Dermis microvascular lymphatic vessel endothelial cell (primary cell): Measurements from ENCODE around the gene LIF. TPM values are rescaled to one million over a fixed set of nuclear protein-coding genes. Genes with fewer than 3 reads are reported as not detected.

Experiments
- DNase-seq, 2 donors: peaks; one replicate each; pipeline versions ENCODE4 v3.0.0 to v3.0.0-alpha.2; 2010; ENCODE audit warnings: low read depth in 2 of 2
- total RNA-seq: library from RNA; depleted of rRNA; stranded (reverse); fragments of >200 nt; gene quantifications from 2 replicates; pipeline ENCODE4 v1.2.1, GENCODE V29; 2014

The LIF gene
- total RNA-seq, 1 donor from 2014 or later, result 0.26 TPM

DNA sequence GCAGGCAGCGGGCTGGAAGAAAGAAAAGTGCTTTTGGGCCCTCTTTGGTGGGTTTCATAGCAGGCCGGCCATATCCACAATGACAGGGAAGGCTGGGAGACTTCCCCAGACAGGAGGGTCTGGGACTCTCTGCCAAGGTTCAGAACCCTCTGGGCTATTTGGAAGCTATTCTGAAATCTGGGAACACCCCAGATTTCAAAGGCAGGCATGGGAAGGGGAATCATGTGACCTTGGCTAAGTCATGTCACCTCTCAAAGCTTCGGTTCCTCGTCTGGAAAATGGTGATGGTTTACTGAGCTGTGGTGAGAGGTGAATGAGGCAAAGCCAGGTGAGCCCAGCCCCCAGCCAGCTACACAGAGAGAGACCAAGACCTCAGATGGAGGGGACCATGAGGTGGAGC is 38.1 kb upstream of the LIF start:
- DNase-seq, result no peak

DNA sequence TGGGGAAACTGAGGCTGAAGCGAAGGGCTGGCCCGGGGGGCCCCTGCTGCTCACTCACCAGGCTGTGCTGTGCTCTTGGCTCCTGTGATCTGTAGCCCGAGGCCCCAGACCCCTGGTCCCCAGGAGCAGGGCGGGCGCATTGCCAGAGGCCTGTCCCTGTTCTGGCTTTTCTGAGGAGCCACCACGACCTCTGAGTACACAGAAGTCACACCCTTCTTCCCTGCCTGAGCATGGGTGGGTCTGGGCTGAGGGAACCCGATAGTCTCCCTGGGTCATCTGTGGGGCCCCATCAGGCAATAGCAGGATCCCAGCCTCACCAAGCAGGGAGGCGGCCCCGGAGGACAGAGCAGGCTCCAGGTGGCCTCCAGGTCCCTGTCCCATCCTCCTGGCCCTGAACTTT is 37.6 kb upstream of the LIF start:
- DNase-seq, result no peak

DNA sequence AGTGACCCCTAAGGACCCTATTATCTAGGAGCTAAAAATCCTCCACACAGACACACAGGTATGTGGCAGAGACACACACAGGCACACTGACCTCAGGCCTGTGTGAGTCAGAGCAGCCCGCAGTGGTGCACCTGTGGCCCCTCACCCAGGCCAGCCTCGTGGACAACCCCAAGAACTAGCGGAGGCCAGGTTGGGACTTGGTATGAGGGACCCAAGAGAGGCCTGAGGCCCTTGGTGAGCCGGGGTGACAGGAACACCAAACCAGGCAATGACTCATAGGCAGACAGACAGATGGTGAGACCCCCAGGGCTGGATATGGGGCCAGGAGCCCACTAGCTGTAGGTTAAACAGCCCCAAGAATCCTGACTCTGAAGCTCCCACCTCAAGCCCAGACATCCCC is 36.8 kb upstream of the LIF start:
- no peak for DNase-seq

DNA sequence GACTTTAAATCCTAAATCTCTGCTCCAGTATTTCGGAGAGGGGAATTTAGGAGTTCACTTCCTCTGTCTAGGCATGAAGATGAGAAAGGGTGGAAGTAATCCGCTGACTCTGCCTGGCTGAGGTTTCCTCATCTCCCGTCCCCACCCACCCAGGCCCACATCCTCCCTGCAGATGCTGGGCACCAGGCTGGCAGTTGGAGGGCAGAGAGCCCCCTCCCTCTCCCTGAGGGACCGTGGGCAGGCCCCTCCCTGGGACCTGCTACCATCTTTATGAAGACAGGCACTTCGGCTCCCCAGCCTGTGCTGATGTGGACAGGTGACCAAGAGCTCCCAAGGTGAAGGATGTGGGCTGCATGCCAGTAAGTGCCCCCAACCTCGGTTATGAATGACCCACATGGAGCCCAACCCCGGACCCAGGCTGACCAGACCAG is 36.1 kb upstream of the LIF start:
- no peak for DNase-seq

DNA sequence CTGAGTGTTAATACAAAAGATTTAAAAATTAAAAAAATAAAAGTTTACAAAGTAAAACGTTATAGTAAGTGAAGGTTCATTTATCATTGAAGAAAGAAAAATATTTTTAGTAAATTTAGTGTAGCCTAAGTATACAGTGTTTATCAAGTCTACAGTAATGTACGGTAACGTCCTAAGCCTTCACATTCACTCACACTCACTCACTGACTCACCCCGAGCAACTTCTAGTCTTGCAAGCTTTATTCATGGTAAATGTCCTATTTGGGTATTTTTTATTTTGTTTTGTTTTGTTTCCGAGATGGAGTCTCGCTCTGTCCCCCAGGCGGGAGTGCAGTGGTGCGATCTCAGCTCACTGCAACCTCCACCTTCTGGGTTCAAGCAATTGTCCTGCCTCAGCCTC is 33.9 kb upstream of the LIF start:
- DNase-seq, result no peak

DNA sequence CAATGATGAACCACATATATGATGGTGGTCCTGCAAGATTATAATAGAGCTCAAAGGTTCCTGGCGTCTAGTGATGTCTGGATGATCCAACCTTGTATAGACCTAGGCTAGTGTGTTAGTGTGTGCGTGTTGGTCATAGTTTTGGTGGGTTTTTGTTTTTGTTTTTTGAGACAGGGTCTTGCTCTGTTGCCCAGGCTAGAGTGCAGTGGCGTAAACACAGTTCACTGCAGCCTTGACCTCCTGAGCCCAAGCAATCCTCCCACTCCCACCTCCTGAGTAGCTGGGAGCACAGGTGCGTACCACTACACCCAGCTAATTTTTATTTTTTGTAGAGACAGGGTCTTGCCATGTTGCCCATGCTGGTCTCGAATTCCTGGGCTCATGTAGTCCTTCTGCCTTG is 33.4 kb upstream of the LIF start:
- no peak for DNase-seq

DNA sequence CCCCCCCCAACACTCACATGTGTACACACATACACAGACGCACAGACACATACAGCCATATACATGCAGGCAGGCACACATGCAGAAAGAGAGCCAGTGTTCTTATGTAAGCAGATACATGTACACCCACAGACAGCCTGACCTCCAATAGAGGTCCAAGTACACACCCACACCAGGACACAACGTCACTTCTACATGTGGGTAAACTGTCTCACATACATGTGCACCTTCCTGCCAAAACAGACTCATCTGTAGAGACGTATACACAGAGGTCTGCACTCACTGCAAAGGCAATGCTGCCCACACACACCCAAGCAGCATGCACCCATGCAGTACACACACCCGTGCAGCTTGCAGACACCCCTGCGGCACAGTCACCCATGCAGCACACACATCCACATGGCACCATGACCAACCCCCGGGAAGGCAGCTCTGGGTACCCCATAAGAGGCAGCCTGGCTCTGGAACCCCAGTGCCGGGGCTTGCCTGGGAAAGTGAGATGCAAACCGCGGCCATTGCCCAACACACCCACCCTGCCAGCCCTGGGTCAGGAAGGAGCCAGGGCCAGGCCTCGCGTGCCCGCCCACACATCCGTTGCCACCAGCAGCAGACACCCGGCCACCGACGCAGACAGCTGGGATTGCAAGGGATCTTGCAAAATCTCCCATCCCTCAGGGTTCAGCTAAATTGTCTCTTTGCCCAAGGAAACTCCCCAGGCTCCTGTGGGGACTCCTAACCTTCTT is 32.7 kb upstream of the LIF start:
- no peak for DNase-seq

DNA sequence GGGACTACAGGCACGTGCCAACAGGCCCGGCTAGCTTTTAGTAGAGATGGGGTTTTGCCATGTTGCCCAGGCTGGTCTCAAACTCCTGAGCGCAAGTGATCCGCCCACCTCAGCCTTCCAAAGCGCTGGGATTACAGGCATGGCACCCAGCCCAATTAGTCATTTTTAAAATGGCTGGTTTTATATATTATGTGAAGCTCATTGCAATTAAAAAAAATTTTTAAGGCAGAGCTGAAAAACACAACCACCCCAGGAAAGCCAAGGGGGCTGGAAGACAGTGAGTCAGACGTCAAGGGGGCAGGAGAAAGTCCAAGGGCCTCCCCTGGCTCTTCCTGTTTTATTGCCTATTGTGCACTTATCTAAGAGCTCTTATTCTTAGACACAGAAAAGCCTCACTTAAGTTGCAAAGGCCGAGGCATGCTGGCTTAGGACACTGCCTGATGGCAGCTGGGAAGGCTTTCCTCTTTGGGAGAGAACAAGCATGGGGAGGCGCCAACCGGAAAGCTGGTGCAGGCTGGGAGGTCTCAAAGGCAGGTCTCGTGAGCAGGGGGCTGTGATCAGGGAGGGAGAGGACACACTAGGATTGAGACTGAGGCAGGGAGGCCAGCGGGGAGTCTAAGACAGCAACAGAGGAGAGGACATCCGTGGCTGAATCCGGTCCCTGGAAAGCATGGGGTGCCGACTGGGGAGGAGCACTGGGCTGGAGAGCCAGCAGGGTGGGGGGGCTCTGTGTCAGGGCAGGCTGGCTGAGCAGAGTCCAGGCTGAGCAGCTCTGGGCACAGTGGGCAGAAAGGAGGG is 31.2 kb upstream of the LIF start:
- DNase-seq, result peak in 1 of 2 donors; percentile 67

DNA sequence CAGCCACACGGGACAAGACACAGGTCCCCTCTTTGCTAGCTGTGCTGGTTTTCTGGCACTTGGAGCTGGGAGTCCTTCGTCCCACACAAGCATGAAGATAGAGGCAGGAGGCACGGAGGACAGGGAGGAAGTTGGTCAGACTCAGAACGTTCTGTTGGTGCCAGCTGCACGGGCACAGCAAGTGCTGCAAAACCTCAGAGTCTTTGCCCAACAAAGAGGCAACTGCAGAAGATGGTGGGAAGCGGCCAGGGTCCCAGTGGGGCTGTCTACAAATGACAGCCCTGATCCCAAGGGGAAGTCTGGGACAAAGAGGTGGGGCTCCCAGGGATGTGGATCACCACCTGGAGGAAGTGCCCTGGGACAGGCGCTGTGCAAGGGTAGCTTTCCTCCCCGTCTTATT is 29.5 kb upstream of the LIF start:
- DNase-seq, result no peak

DNA sequence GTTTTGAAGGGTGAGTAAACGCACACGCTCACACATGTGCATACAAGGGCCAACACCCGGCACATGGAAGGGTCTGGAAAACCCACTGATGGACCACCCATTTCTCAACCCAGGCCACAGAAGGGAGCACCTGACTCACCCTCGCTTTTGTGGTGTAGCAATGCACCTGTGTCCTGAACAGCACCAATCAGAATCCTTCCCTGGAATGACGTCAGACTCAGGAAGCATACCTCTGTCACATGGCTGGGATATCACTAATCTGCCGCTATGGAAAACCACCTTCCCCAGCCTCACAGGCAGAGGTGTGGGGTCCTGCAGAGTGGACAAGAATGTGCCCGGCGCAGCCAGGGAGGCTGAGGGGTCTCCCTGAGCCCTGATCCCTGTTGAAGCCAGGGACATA is 29.1 kb upstream of the LIF start:
- no peak for DNase-seq

DNA sequence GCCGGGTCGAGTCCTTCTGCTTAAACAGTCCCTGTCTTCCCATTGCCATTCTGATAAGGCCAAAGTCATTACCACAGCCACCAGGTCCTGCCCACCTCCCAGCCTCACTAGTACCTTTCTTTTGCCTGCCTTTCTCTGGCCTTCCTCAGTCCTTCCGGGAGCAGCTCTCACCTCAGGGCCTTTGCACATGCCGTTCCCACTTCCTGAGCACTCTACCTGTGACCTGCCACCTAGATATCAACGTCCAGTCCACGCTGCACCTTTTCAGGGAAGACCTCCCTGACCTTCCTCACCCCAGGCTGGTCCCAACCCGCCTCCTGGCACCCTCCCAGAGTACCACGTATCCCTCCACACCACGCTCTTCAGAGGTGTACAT is 27.9 kb upstream of the LIF start:
- no peak for DNase-seq

DNA sequence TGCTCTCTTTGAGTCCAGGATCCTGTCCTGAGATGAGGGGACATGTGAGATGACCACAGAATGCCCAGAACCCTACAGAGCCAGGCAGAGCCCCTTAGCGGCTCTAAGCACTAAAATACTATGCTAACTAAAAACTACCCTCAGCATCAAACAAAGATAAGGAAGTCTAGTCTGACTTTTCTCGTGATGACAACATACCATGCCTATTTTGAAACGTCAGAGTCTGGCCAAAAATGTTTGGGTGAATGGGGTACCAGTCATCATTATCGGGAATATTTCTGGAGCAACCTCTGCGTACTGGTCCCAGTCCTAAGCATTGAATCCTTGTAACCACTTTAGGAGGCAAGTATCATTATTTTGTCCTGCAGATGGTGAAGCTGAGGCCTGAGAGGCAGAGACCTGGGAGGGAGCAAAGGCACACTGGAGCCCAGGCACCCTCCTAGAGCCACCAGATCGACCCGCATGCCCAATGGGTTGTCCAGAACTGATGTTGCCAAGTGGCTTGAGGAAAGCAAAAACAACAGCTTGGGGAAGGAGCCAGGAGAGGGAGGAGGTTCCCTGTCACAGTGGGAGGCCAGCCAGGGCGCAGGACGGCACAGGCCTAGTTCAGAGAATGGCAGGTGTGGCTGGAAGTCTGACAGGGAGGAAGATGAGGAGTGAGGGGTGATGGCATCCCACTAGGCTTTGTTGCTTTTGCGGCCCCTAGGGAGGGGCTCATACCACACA is 27.3 kb upstream of the LIF start:
- no peak for DNase-seq

DNA sequence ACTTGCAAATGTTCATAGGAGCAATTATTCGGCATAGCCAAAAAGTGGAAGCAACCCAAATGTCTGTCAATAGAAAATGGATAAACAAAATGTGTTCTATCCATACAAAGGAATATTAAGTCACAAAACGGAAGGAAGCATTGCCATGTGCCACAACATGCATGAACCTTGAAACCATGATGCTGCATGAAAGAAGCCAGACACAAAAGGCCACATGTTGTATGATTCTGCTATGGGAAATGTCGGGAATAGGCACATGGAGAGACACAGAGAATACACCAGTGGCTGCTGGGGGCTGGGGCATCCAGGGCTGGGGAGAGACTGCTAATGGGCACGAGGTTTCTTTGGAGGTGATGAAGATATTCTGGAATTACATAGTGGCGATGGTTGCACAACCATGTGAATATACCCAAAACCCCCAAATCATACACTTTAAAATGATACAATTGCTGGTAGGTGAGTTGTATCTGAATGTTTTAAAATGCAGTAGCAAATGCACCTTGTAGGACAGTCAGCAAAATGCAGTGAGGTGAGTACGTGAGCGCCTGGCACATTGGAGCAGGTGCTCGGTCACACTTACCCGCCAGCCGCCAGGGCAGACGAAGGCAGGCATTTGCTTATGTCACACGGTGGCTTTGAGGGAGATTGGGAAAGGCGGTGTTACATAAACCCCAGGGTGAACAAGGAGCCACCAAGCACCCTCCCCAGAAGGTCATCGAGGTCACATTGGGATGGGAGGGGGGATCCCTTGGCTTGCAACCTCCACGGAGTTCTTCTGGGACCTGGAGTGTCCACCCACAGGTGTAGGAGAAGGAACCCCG is 26.4 kb upstream of the LIF start:
- no peak for DNase-seq

DNA sequence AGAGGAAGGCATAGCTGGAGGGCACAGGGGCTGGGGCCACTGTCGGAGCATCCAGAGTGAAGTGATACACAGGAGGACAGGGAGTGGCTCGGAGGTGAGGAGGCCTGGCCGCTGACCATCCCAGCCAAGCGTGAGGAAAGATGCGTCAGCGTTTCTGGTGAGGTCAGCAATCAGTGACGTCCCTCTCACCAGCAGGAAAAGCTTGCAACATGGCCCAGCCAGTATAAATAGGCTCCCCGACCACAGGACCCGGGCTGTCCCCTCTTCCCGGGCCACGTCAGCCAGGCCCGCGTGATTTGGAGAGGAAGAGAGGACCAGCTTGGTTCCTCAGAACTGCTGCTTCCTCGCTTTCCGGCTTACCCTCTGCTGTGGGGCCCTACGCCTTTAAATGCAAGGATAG is 24.3 kb upstream of the LIF start:
- peak; percentile 82 to 85 for DNase-seq

DNA sequence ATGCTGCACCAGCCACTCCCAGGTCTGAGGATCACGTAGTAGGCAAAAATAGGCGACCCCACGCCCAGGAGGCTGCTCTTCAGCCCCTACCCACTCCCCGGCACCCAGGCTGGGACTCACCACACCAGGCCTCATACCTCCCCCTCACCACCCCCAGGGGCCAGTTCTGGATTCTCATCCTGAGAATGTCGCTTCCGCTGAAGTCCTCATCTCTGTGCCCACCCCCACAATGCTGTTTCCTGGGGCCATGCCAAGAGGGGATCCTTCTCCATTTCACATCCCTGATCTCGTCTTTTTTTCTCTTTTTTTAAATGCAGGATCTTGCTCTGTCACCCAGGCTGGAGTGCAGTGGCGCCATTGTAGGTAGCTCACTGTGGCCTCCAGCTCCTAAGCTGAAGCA is 21.8 kb upstream of the LIF start:
- DNase-seq, result no peak

DNA sequence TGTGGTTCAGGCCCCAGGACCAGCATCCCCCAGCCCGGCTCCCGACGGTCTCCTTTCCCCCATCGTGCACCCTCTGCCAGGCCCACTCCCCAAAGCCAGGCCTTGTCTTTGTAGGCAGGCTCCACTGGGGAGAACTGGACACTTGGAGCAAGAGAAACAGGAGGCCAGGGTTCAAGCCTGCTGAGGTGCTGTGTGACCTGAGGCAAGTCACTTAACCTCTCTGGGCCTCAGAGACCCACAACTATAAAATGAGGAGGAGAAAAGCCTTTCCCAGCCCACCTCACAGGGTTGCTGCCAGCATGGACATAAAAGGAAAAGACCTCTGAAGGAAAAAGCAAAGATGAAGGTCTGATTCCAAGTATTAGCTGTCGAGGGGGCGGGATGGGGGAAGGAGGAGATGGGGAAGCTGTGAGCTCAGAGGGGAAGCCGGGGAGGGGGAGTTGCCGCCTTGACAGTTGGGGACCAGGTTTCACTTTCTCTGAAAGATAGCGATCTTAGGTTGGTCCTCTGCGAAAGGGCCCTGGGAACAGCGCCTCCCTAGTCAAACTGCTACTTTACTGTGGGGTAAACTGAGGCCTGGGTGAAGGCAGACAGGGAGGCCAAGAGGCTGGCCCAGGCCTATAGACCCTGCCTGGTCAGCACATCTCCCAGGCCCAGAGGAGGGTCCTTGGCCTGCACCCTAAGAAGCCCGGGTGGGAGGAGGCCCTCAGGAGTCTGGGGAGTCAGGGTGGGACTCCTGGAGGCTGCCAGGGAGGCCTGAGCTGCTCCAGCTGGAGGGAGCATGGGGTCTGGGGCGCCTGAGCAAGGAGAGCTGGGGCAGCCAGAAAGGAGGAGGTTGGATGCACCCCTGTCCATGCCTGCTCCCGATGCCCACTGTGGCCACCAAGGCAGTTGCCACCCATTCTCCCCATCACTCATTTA is 21.1 kb upstream of the LIF start:
- DNase-seq, result no peak

DNA sequence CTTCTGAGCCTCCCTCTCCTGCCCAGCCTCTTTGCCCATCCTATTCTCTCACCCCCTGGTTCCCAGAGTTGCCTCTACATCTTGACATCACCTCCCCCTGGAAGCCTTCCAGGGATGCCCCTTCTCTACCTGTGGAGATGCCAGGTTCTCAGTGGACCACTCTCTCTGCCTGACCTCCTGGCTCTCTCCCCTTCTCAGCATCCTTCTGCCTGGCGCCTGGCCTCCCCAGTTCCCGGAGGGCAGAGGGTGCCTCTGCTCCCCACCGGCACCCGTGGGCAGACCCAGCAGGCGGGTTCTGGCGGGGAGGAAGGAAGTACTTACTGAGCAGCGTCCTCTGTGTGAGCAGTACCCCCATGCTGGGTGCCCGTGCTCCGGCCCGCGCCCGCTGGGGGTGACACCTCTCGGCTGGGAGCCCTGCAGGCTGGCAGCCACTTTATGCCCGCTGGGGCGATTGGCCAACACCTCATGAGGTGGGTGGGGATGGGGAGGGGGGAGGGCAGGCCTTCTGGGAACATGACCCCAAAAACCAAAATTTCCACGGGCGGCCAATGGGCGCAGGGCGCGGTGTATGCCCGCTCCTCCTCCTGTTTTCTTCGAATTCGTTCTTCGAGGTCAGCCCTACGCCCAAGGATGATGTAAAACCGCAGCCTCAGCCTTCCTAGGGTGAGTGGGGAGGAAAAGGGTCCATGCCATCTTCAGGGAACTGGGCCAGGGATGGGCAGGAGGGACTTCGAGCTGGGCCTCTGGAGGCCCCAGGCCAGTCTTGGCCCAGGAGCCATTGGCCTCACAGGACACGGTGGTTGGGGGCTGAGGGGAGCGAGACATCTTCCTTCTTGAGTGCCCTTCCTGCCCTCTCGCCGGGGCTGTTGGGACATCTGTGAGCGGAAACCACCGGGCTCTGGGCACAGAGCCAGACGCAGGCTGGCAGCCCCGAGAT is 20.2 kb upstream of the LIF start, which contains the start of gene OSM:
TSS of gene OSM (minus strand) at position 407 of the 937 bp plus-strand sequence. CDS start at position 355, 52 bp downstream.
- DNase-seq, result peak in 1 of 2 donors; percentile 32

DNA sequence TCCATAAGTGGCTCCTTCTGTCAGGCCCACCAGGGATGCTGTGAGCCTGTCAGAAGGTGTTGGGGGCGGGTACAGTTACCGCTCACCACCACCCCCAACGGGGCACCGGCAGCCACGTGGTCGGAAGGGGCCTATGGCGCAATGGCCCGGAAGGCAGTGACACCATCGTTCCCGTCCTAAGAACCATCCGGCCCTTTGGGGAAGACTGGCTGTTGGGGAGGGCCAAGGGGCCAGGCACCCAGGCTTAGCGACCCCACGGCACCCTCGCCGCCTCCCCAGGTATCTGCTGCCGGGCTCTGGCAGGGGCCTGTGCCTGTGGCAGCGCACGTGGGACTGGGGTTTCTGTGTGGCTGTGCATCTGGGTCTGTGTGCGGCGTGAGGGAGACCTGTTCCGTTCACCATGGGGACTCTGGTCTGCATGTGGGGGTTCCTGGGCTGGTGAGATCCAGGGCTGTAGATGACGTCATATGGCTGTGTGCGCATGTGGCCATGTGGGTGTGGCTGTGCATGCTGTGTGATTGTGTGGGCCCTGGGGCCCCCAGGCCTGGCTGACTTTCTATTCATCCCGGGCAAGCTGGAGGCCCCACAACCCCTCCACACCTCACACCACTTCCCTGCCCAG is 19.4 kb upstream of the LIF start:
- DNase-seq, result no peak
